ENCODE measurements around the gene PLEKHM2.
A peak's percentile ranks its signal among the peaks of the same experiment; 100 is the strongest.
"Not testable (repeated sequence)": the region's sequence is repeated elsewhere in the genome, so short reads cannot be mapped to it uniquely, and the experiment has no call there.

Gene PLEKHM2

GRCh38 chr1:15684042-15684461, at the start of gene PLEKHM2:
Gene PLEKHM2, plus strand, starts transcription at chr1:15684320. Its CDS starts 239 bp downstream, at chr1:15684559.
- FAIRE-seq = no peak
- no peak for DNase-seq (ENCODE audit: insufficient read length, low spot score)
- peak; percentile 63; the same call in 1 of the 2 replicates for TF ChIP-seq POLR2A (IDR thresholded peaks at IDR 0.05; ENCODE audit: low read depth, low read length)

DNA sequence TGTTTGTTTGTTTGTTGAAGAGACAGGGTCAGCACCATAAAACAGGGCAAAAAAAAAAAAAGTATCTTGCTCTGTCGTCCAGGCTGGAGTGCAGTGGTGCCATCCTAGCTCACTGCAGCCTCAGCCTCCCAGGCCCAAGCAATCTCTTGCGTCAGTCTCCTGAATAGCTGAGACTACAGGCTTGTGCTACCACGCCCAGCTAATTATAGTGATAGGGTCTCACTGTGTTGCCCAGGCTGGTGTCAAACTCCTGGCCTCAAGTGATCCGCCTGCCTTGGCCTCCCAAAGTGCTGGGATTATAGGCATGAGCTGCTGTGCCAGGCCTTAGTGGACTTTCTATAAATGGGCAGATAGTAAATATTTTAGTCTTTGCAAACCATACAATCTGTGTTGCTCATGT, 47.7 kb upstream of the PLEKHM2 start:
- DNase-seq (ENCODE audit: insufficient read length, low spot score) (no peak), FAIRE-seq (no peak)
- TF ChIP-seq POLR2A (IDR thresholded peaks at IDR 0.05; ENCODE audit: low read depth, low read length) = no peak

DNA sequence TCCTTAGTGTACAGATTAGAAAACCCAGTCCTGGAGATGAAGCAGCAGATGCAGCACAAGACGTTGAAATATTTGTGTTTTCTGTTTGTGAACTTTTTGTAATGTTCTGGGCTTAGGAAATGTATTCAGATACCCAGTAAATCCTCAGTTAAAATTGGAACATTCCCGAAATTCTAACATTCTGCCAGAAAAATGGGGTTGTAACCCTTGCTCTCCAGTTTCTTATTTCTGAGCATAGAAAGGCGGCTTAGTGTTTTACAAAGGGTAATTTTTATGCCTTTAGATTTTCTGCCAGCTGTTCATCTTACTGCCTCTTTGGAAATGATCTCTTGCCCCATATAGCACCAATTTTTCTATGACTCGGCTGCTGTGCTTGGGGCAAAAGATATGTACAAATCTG, 46.3 kb upstream of the PLEKHM2 start:
- DNase-seq (ENCODE audit: insufficient read length, low spot score) = no peak
- FAIRE-seq = no peak
- no peak for TF ChIP-seq POLR2A (IDR thresholded peaks at IDR 0.05; ENCODE audit: low read depth, low read length)

- no peak for TF ChIP-seq POLR2A (IDR thresholded peaks at IDR 0.05; ENCODE audit: low read depth, low read length)
- DNase-seq (ENCODE audit: insufficient read length, low spot score) (no peak), FAIRE-seq (no peak)
These were observed 44.9 kb upstream of the PLEKHM2 start for GRCh38 chr1:15639262-15639661.

DNA sequence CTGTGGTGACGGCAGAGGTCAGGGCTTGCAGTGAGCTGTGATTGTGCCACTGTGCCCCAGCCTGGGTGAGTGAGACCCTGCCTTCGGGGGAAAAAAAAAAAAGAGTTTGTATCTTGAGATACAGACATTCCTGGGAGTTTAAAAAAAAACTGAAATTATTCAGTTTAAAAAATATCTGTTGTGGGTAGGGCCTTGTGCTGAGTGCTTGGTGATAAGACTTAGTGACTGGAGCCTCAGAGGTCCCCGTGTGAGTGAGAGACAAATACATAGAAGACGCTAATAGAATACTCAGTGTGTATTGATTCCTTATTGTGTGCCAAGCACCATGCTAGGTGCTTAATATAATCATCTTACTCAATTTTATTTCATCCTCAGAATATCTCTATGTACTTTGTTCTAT, 44.2 kb upstream of the PLEKHM2 start:
- no peak for TF ChIP-seq POLR2A (IDR thresholded peaks at IDR 0.05; ENCODE audit: low read depth, low read length)
- DNase-seq (ENCODE audit: insufficient read length, low spot score) (no peak), FAIRE-seq (no peak)

DNA sequence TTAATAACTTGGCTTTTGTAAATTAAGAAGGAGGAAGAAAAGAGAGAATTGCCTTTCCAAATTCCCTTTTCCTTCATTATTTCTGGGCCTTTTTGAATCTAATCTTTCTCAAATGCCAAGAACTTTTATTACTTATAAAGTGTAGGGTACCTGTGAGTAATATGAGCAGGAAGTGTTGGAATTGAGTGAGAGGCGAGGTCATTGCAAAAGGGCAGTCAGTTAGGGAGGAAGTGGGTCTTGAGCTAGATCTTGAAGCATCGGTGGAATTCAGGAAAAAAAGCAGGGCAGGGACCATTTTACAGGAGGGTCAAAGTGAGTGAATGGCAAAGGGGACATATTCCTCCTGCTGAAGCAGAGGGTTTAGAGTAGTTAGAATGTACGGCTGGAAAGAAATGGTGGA, 43.5 kb upstream of the PLEKHM2 start:
- DNase-seq (ENCODE audit: insufficient read length, low spot score) (no peak), FAIRE-seq (no peak)
- no peak for TF ChIP-seq POLR2A (IDR thresholded peaks at IDR 0.05; ENCODE audit: low read depth, low read length)

DNA sequence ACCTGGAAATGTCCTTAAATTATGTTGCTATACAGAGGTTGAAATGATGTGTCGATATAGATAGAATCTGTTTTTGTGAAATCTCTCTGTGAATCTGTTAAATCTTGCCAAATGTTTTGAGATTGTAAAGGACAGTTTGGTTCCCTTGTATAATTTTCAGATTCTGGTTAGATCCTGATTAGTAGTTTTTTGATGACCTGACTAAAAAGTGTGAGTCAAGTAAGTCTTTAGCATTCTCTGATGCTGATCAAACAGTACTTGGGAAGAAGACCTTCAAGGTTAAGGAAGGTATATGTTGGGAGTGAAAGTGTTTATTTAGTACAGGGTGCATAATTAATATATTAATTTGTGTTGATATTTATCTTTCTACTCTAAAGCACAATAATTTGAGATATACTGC, 34.2 kb upstream of the PLEKHM2 start:
- no peak for TF ChIP-seq POLR2A (IDR thresholded peaks at IDR 0.05; ENCODE audit: low read depth, low read length)
- FAIRE-seq (no peak), DNase-seq (ENCODE audit: insufficient read length, low spot score) (no peak)

DNA sequence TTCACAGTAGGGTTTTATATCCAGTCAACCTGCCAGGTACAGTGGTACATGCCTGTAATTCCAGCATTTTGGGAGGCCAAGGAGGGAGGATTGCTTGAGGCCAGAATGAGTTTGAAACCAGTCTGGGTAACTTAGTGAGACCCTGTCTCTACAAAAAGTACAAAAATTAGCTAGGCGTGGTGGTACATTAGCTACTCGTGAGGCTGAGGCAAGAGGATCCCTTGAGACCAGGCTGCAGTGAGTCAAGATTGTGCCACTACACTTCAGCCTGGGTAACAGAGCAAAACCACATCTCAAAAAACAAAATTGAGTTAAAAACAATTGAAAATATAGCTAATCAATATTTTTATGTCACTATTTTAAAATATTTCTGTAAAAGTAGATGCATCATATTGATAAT, 33.7 kb upstream of the PLEKHM2 start:
- TF ChIP-seq POLR2A (IDR thresholded peaks at IDR 0.05; ENCODE audit: low read depth, low read length) = no peak
- DNase-seq (ENCODE audit: insufficient read length, low spot score) (no peak), FAIRE-seq (no peak)

DNA sequence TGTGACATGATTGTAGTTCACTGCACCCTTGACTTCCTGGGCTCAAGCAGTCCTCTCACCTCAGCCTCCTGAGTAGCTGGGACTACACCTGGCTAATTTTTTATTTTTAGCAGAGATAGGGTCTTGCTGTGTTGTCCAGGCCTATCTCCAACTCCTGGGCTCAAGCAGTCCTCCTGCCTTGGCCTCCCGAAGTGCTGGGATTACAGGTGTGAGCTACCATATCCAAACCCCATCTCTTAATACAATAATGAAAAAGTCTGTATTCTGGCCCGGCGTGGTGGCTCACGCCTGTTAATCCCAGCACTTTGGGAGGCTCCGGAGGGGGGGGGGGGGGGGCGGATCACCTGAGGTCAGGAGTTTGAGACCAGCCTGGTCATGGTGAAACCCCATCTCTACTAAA, 32.0 kb upstream of the PLEKHM2 start:
- DNase-seq (ENCODE audit: insufficient read length, low spot score); FAIRE-seq: not testable (repeated sequence)

GRCh38 chr1:15654091-15654690, 29.9 kb upstream of the PLEKHM2 start:
- FAIRE-seq = no peak
- no peak for TF ChIP-seq POLR2A (IDR thresholded peaks at IDR 0.05; ENCODE audit: low read depth, low read length)
- DNase-seq (ENCODE audit: insufficient read length, low spot score) = no peak

DNA sequence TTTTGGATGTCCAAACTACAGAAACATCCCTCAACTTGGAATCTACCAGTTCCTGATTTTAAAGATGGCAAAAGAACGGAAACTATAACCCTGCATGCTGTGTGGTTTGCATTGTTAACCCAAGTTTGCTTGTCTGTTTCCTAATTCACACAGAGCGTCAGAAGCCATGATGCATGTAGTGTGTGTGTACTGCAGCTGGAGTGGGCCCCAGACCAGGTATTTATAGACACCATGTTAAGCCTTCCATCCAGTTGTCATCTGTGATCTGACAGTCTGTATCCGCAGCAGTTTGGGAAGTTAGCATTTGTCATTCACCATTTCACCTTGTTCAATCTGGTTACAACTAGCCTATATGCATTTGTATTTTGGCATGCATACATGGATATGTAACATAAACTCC, 27.7 kb upstream of the PLEKHM2 start:
- TF ChIP-seq POLR2A (IDR thresholded peaks at IDR 0.05; ENCODE audit: low read depth, low read length) = no peak
- no peak for FAIRE-seq
- DNase-seq (ENCODE audit: insufficient read length, low spot score) = no peak

GRCh38 chr1:15657021-15657420, 27.1 kb upstream of the PLEKHM2 start:
- no peak for TF ChIP-seq POLR2A (IDR thresholded peaks at IDR 0.05; ENCODE audit: low read depth, low read length)
- FAIRE-seq (no peak), DNase-seq (ENCODE audit: insufficient read length, low spot score) (no peak)

- FAIRE-seq = no peak
These were observed 24.0 kb upstream of the PLEKHM2 start for GRCh38 chr1:15660151-15660550.

GRCh38 chr1:15662477-15662876, 21.6 kb upstream of the PLEKHM2 start:
- TF ChIP-seq POLR2A (IDR thresholded peaks at IDR 0.05; ENCODE audit: low read depth, low read length) = no peak
- no peak for DNase-seq (ENCODE audit: insufficient read length, low spot score)
- FAIRE-seq = no peak

More at GRCh38 chr1:15660151-15660550, 24.0 kb upstream of the PLEKHM2 start:
- no peak for TF ChIP-seq POLR2A (IDR thresholded peaks at IDR 0.05; ENCODE audit: low read depth, low read length)
- no peak for DNase-seq (ENCODE audit: insufficient read length, low spot score)

DNA sequence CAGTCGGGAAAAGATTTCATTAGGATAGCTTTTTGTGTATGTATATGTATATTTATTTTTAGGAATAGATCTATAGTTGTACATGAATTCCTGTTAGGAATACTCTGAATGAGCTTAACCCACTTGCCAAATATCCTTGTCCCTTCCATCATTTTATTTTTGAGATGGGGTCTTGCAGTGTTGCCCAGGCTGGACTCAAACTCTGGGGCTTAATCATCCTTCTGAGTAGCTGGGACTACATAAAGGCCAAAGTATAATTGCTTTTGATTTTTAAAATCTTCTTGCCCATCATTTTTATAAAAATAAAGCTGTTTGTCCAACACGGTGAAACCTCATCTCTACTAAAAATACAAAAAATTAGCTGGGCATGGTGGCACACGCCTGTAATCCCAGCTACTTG, 20.2 kb upstream of the PLEKHM2 start:
- FAIRE-seq = no peak

GRCh38 chr1:15667362-15667761, 16.8 kb upstream of the PLEKHM2 start:
- DNase-seq (ENCODE audit: insufficient read length, low spot score) (no peak), FAIRE-seq (no peak)
- TF ChIP-seq POLR2A (IDR thresholded peaks at IDR 0.05; ENCODE audit: low read depth, low read length) = no peak

More for the DNA sequence above, 20.2 kb upstream of the PLEKHM2 start:
- no peak for TF ChIP-seq POLR2A (IDR thresholded peaks at IDR 0.05; ENCODE audit: low read depth, low read length)
- DNase-seq (ENCODE audit: insufficient read length, low spot score) = no peak
